ENCODE data around the gene ARFGAP1. TPM values are rescaled to one million over a fixed set of nuclear protein-coding genes. Genes with fewer than 3 reads are reported as not detected.

The ARFGAP1 gene
- total RNA-seq: 45.3 TPM

GRCh38 chr20:63272105-63273058 lies at the start of gene ARFGAP1:
ARFGAP1 (plus strand) TSS chr20:63272813; CDS start chr20:63275581, 2,768 bp downstream.
- peak; percentile 88 for DNase-seq

DNA sequence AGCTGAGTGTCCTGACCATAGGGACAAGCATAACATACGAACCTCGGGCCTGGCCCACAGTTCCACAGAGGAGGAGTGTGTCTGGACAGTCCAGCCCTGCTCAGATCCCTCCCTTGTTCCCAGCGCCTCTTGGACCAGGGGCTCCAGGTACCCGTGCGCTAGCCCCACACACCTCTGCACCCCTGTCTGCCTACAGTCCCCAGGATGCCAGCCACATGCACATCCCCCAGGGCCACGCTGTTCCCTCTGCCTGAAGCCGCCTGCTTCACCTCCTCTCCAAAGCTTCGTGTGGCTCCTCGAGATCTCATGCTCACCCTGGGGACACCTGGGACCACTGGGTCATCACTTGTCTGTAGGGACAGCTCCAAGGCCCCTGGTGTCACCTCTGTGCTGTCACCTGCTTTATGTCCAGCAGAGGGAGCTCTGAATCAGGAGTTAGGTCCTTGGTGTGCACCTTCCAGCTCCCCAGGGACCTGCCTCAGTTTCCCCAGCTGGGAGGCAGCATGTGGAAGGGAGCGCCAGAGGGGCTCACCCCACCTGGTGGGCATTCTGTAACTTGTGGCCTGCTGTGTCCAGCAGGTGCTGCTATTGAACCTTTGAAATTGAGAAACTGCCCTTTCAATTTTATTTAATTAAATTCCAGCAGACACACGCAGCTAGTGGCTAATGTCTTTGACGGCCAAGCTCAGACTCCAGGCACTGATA lies 49.3 kb upstream of the ARFGAP1 start:
- DNase-seq: peak; percentile 4

- no peak for DNase-seq
Observed at GRCh38 chr20:63223826-63224207, 48.8 kb upstream of the ARFGAP1 start.

DNA sequence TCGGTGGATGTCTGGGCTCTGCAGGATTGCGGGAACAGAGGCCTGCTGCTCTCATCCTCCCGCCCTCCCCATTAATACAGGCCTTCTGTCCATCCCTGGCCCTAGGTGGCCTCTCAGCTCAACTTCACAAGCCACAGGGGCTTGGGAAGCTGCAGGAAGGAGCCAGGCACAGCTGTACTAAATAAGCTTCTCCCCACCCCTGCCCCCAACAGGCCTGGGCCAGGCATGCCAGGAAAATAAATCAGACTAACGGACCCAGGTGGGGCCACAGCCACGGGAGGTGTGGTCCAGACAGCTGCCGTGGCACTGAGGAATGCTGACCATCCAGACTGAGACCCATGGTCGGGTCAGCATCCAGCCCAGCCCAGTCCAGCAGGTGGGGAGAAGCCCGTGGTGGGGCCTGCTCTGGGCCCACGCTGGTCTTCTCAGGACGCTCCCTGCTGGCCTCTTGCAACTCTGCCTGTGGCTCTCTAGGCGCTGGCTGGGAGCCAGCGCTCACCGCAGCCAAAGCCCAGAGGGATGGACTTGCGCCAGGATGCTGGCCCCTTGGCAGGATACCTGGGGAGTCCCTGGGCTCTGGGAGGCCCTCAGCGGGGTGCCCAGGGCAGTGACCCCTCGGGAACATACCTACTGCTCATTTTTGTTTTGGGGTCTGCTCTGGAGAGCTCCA lies 48.1 kb upstream of the ARFGAP1 start:
- no peak for DNase-seq

GRCh38 chr20:63225082-63225454 lies 47.5 kb upstream of the ARFGAP1 start:
- DNase-seq: no peak

DNA sequence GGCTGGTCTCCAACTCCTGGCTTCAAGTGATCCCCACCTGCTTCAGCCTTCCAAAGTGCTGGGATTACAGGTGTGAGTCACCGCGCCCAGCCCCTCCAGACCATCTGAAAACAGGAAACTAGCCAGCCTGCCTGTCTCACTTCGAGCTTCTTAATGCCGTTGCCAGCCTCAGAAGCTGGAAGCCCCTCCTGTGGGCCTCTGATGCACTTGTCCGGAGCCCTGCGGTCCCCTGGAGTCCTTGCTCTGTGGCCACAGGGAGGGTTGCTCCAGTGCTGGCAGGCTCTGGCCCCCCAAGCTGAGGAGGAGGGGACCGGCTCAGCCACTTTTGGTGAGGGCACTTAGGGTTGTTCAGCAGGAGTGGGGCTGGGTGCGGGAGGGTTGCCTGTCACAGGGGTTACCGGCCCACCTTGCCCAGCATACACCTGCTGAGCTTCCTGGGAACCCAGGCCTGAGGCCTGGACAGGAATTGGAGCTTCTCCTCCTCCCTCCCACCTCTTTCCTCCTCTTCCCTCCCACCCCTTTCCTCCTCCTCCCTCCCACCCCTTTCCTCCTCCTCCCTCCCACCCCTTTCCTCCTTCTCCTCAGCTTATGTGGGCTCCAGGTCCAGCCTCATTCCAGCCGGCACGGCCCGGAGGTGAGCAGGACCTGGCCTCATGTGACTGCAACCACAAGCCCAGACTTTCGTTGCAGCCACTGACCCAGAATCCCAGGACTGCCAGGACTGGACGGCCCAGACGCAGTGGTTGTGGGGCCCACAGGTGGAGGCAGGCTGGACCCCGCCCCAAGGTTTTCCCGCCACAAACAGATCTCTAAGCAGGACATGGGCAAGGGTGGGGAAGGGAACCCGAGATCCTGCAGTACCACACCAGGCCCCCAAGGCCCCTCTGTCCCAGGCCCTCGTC lies 46.3 kb upstream of the ARFGAP1 start:
- no peak for DNase-seq

- no peak for DNase-seq
Observed at GRCh38 chr20:63227260-63227659, 45.4 kb upstream of the ARFGAP1 start.

DNA sequence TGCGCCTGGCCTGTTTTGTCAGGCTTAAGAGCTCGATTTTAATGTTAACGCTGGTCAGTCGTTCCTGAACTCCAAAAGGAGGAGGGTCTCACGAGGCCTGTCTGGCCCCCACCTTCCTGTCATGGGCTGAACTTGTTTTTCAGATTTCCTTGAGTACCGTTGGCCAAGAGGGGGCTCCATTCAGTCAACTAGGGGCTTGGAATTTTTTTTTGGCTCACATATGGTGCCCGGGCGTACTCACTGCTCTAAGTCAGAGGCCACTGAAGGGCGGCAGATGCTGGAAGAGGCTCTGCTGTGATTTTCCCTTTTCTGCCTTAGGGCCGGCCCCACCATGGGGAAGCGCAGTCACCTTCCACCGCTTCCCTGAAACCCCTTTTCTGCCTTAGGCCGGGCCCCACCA lies 43.8 kb upstream of the ARFGAP1 start:
- DNase-seq: peak; percentile 45

GRCh38 chr20:63230800-63231268 lies 41.8 kb upstream of the ARFGAP1 start:
- DNase-seq: peak; percentile 38

- DNase-seq: no peak
Observed at GRCh38 chr20:63232235-63233060, 40.2 kb upstream of the ARFGAP1 start.

GRCh38 chr20:63233061-63233344 lies 39.6 kb upstream of the ARFGAP1 start:
- DNase-seq: no peak

GRCh38 chr20:63233924-63234323 lies 38.7 kb upstream of the ARFGAP1 start:
- DNase-seq: no peak

DNA sequence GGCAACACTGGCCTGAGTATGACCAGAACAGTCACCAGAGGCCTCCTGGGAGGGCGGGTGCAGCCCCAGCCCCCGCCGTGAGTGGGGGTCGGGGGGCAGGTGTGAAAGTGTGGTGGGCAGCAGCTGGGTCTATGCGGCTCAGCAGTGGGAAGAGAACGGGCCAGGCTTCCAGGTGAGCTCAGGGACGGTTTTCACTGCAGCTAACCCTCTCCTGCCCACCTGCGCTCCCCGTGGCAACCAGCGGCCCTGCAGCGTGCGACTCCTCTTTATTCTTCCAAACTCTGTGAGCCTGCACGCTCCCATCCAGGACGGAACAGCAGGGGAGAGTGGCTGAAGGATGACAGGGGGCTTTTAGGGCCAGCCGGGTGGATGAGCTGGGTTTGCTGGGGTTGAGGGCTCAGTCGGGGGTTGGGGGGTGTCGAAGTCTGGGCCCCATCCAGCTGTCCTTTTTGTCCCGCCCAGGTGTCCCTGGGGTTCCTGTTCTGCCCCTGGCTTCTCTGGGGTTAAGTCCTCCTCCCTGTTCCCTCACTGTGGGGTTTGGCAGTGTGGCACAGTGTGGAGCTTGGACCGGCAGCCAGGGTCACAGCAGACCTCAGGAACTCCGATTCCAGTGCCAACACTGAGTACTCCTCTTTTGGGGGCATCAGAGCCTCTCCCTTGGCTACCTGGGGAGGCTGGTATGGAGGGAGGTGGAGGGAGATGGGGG lies 37.8 kb upstream of the ARFGAP1 start:
- DNase-seq: no peak

GRCh38 chr20:63235399-63235983 lies 37.1 kb upstream of the ARFGAP1 start, which contains the start of gene BIRC7:
BIRC7 (plus strand) TSS chr20:63235905; CDS start chr20:63236097, 192 bp downstream.
- no peak for DNase-seq

DNA sequence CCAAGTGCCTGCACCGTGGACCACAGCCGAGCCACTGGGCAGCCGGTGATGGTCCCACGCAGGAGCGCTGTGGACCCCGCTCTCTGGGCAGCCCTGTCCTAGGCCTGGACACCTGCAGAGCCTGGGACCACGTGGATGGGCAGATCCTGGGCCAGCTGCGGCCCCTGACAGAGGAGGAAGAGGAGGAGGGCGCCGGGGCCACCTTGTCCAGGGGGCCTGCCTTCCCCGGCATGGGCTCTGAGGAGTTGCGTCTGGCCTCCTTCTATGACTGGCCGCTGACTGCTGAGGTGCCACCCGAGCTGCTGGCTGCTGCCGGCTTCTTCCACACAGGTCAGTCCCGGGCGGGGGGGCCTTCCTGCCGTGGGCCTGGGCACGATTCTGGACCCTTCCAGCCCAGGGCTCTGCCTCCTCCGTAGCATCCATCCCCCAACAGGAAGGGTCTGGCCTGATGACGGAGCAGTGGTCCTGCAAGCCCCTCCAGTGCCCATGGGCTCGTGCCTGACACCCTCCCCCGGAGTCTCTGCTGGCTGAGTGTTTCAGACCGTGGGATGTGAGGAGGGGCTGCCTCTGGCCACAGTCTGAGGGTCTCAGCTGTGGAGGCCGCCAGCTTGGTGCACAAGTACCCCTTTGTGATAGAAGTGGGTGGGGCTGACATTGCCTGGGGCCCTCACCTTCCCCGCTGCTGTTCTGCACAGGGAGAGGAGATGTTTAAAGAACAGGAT lies 36.3 kb upstream of the ARFGAP1 start:
- no peak for DNase-seq

- DNase-seq: no peak
Observed at GRCh38 chr20:63238031-63238430, 34.6 kb upstream of the ARFGAP1 start.

DNA sequence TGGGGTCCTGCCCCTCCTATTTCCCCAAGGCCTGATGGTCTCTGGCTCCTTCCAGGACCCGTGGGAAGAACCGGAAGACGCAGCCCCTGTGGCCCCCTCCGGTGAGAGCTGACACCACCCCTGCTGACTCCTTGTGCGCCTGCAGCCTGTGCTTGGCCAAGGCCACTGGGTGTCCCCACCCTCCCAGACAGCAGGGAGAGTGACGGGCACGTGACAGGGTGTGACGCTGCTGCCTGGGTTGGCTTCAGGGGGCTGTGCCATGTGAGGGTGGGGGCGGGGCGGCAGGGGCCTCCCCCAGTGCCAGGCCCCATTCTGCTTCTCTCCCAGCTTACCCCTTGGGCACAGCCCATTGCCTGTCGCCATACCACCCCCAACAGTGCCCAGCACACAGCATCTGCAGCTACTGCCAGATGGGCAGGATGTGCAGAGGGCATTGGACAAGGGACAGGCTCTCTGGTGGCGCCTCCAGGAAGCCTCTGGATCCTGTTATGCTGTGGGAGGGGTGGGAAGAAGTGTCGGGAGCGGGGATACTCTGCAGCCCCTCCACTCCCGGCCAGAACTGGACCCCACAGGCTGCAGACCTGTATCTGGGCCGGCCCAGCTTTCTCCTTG lies 34.0 kb upstream of the ARFGAP1 start:
- no peak for DNase-seq

DNA sequence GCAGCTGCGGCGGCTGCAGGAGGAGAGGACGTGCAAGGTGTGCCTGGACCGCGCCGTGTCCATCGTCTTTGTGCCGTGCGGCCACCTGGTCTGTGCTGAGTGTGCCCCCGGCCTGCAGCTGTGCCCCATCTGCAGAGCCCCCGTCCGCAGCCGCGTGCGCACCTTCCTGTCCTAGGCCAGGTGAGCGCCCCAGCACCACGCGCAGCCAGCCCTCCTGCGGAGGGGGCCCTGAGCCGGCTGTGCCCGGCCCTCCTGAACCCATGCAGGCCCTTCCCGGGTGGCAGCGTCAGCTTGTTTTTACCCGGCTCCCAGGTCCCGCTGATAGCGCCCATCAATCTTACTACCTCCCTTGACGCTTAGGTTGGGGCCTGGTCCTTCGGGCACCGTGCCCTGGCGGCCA lies 33.2 kb upstream of the ARFGAP1 start:
- no peak for DNase-seq

DNA sequence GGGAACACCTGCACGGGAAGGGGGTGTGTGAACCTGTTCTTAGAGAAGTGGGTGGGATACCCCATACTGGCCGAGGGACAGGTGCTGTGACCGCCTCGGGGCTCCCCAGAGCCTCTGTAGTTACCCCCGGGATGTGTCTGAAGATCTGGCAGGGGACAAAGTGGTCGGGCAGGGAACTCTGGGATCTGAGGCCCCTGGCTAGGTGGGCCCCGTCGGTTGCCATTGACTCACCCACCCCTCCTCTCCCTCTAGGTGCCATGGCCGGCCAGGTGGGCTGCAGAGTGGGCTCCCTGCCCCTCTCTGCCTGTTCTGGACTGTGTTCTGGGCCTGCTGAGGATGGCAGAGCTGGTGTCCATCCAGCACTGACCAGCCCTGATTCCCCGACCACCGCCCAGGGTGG lies 32.6 kb upstream of the ARFGAP1 start:
- no peak for DNase-seq
